ENCODE data around the gene MMD. TPM values are rescaled to one million over a fixed set of nuclear protein-coding genes. Genes with fewer than 3 reads are reported as not detected.

Gene MMD
- total RNA-seq, 1 donor from 2014 or later = 22.9 TPM

- Histone ChIP-seq H3K27ac (no peak overlapping the region), H3K27me3 (no peaks in the 10 kb centered on the region), H3K4me1 (no peaks in the 10 kb centered on the region), H3K4me3 (no peak overlapping the region), H3K9me3 (no peaks in the 10 kb centered on the region), H3K36me3 (no peaks in the 10 kb centered on the region)
- TF ChIP-seq CTCF (IDR thresholded peaks at IDR 0.05) = no peak
- no peak for DNase-seq (ENCODE audit: low spot score in 2 of 2)
- intact Hi-C loops (cut with DNase I) = loop anchor here (10.0 kb wide), 1 partner anchor 171 kb away; the partner anchor contains the start of gene SMIM36
These were observed 77.6 kb downstream of the MMD start for GRCh38 chr17:55343900-55344513.

- intact Hi-C loops (cut with DNase I) = loop anchor here (10.0 kb wide), 1 partner anchor 172 kb away; the partner anchor contains the start of gene SMIM36
- Histone ChIP-seq H3K9me3 (no peaks in the 10 kb centered on the region), H3K4me1 (no peaks in the 10 kb centered on the region), H3K4me3 (no peak overlapping the region), H3K27me3 (no peaks in the 10 kb centered on the region), H3K36me3 (no peaks in the 10 kb centered on the region), H3K27ac (no peak overlapping the region)
- no peak for DNase-seq (ENCODE audit: low spot score in 2 of 2)
- TF ChIP-seq CTCF (IDR thresholded peaks at IDR 0.05) = no peak
These were observed 78.6 kb downstream of the MMD start for GRCh38 chr17:55342800-55343585.

Other genes starting within 250 kb of the MMD start
- 11.3 TPM for gene HLF, start 156.9 kb downstream of the MMD start, total RNA-seq
- not detected for gene SMIM36, start 89.6 kb upstream of the MMD start, total RNA-seq